IMR-90 (cell line): ENCODE results near the gene CGREF1. TPM values are rescaled to one million over a fixed set of nuclear protein-coding genes. Genes with fewer than 3 reads are reported as not detected.

Experiments
- ATAC-seq: fragments of 200-7000 bp; cut with Tn5 transposase; 2 replicates; pipeline ENCODE4 v1.9.1; 2020; ENCODE audit warnings: low read depth, mild to moderate bottlenecking, moderate library complexity
- BruUV-seq: library from RNA; stranded (reverse); fragments of 400-500 nt; replicated peaks from 2 replicates; lab custom pipeline; 2021; lab: Mats Ljungman, UMichigan
- CTCF ChIA-PET: fragments of 300-600 bp; formaldehyde crosslinking; extraction: SDS; loops from one replicate; lab custom pipeline; 2021; ENCODE audit warnings: antibody characterized with exemption; lab: Yijun Ruan, JAX
- POLR2A ChIA-PET: fragments of 300-600 bp; sonication (Branson Sonifier 250); formaldehyde crosslinking; loops from one replicate; lab custom pipeline; 2022; ENCODE audit warnings: antibody characterized with exemption; ENCODE audit not compliant: unreplicated experiment; lab: Charles Lee
- DNase-seq: peaks from one replicate; pipeline ENCODE4 v3.0.0; 2013
- H2AFZ ChIP-seq: replicated peaks from 2 replicates; pipeline ENCODE3; 2013; ENCODE audit warnings: low read length, mild to moderate bottlenecking; ENCODE audit not compliant: poor library complexity
- H2AK5ac ChIP-seq: 2 replicates; pipeline ENCODE4 v1.6.1; 2013; ENCODE audit warnings: low read depth, low read length, inconsistent platforms
- H2AK9ac ChIP-seq: replicated peaks from 2 replicates; pipeline ENCODE3; 2013; ENCODE audit warnings: mild to moderate bottlenecking, low read depth, low read length, moderate library complexity; ENCODE audit not compliant: poor library complexity
- H2BK120ac ChIP-seq: 2 replicates; pipeline ENCODE4 v1.6.1; 2013; ENCODE audit warnings: low read depth, low read length, inconsistent platforms
- H2BK15ac ChIP-seq: 3 replicates; pipeline ENCODE4 v1.6.1; 2013; ENCODE audit warnings: low read depth, low read length, inconsistent platforms
- H2BK20ac ChIP-seq: 2 replicates; pipeline ENCODE4 v1.6.1; 2013; ENCODE audit warnings: low read depth, mild to moderate bottlenecking, inconsistent platforms, low read length, moderate library complexity
- H2BK5ac ChIP-seq: 2 replicates; pipeline ENCODE4 v1.6.1; 2013; ENCODE audit warnings: mild to moderate bottlenecking, low read depth, low read length, inconsistent platforms; ENCODE audit not compliant: poor library complexity, severe bottlenecking
- H3K14ac ChIP-seq: replicated peaks from 2 replicates; pipeline ENCODE4 v1.6.1; 2013; ENCODE audit warnings: low read depth, low read length, inconsistent platforms
- H3K18ac ChIP-seq: 2 replicates; pipeline ENCODE4 v1.6.1; 2013; ENCODE audit warnings: low read depth, low read length, control low read depth
- H3K23ac ChIP-seq: 2 replicates; pipeline ENCODE4 v1.6.1; 2013; ENCODE audit warnings: low read depth, low read length, inconsistent platforms
- H3K27ac ChIP-seq: 2 replicates; pipeline ENCODE4 v1.5.1; 2013; ENCODE audit warnings: mild to moderate bottlenecking, control low read depth, low read length; ENCODE audit not compliant: insufficient read depth
- H3K27me3 ChIP-seq: 2 replicates; pipeline ENCODE4 v1.6.1; 2013; ENCODE audit warnings: low read length; ENCODE audit not compliant: control insufficient read depth, insufficient read depth
- H3K36me3 ChIP-seq: 2 replicates; pipeline ENCODE4 v1.6.1; 2013; ENCODE audit warnings: low read length, mixed read lengths; ENCODE audit not compliant: control insufficient read depth, insufficient read depth
- H3K4ac ChIP-seq: 2 replicates; pipeline ENCODE4 v1.6.1; 2013; ENCODE audit warnings: low read depth, low read length, inconsistent platforms
- H3K4me1 ChIP-seq: 2 replicates; pipeline ENCODE4 v1.6.1; 2013; ENCODE audit warnings: low read length, mixed read lengths; ENCODE audit not compliant: control insufficient read depth, insufficient read depth
- H3K4me2 ChIP-seq: 2 replicates; pipeline ENCODE4 v1.6.1; 2013; ENCODE audit warnings: low read depth, mild to moderate bottlenecking, control low read depth, low read length, moderate library complexity
- H3K4me3 ChIP-seq: 2 replicates; pipeline ENCODE4 v1.5.1; 2013; ENCODE audit warnings: low read depth, mild to moderate bottlenecking, control low read depth, low read length, moderate library complexity; ENCODE audit not compliant: insufficient read depth
- H3K56ac ChIP-seq: 2 replicates; pipeline ENCODE4 v1.6.1; 2013; ENCODE audit warnings: low read length, inconsistent platforms; ENCODE audit not compliant: insufficient read depth; ENCODE audit errors: extremely low read depth
- H3K79me1 ChIP-seq, 2 experiments: 2 replicates each; pipeline ENCODE4 v1.6.1; 2013; ENCODE audit warnings: low read length in 2 of 2, inconsistent platforms in 1 of 2, low read depth in 1 of 2
- H3K9ac ChIP-seq: 2 replicates; pipeline ENCODE4 v1.6.1; 2013; ENCODE audit warnings: low read depth, low read length, control low read depth
- H3K9me1 ChIP-seq: 2 replicates; pipeline ENCODE4 v1.6.1; 2013; ENCODE audit warnings: low read length, inconsistent platforms; ENCODE audit not compliant: insufficient read depth
- H3K9me3 ChIP-seq: 2 replicates; pipeline ENCODE4 v1.6.1; 2013; ENCODE audit warnings: low read length; ENCODE audit not compliant: control insufficient read depth, insufficient read depth
- H4K20me1 ChIP-seq: 2 replicates; pipeline ENCODE4 v1.6.1; 2013; ENCODE audit warnings: low read length, inconsistent platforms; ENCODE audit not compliant: insufficient read depth
- H4K5ac ChIP-seq: 2 replicates; pipeline ENCODE4 v1.6.1; 2013; ENCODE audit warnings: mild to moderate bottlenecking, low read depth, low read length, control low read depth
- H4K8ac ChIP-seq, 2 experiments: 2 replicates each; pipeline ENCODE4 v1.6.1; 2013; ENCODE audit warnings: low read depth in 2 of 2, low read length in 2 of 2, control low read depth in 1 of 2, inconsistent platforms in 1 of 2
- H4K91ac ChIP-seq: 2 replicates; pipeline ENCODE4 v1.6.1; 2013; ENCODE audit warnings: low read depth, low read length, inconsistent platforms; ENCODE audit not compliant: insufficient read depth
- CTCF ChIP-seq: conservative IDR thresholded peaks from 2 replicates; pipeline ENCODE4 v1.5.1; 2012; ENCODE audit warnings: mild to moderate bottlenecking, low read depth, low read length, improper control_type of control experiment
- MXI1 ChIP-seq: IDR thresholded peaks from 2 replicates; pipeline ENCODE4 v1.6.1; 2012; ENCODE audit warnings: low read depth, mild to moderate bottlenecking, low read length, moderate library complexity, borderline replicate concordance
- RFX5 ChIP-seq: IDR thresholded peaks from 2 replicates; pipeline ENCODE4 v1.8.0; 2012; ENCODE audit warnings: low read depth, mild to moderate bottlenecking, low read length, moderate library complexity
- SMC3 ChIP-seq: fragments of 150-350 bp; IDR thresholded peaks from 2 replicates; pipeline ENCODE4 v1.6.1; 2016; ENCODE audit warnings: low read depth, mild to moderate bottlenecking, antibody characterized with exemption, low read length, moderate library complexity
- WGBS, 2 experiments: methylation state at CpG; one replicate each; pipeline versions ENCODE4 v1.1.5 to v1.1.7; 2013; ENCODE audit warnings: missing lambda C conversion rate in 2 of 2; ENCODE audit not compliant: insufficient read length in 1 of 2; ENCODE audit errors: extremely low coverage in 2 of 2; 5-methylcytosine and 5-hydroxymethylcytosine counted together
- dilution Hi-C: fragments of 300-500 bp; cut with HindIII; formaldehyde crosslinking; loops from one replicate; pipeline ENCODE4 v1.14.3; 2018; ENCODE audit warnings: low sequenced_read_pairs; ENCODE audit not compliant: unreplicated experiment
- in situ Hi-C: fragments of 300-500 bp; cut with MboI; formaldehyde crosslinking; loops from 3 replicates; pipeline ENCODE4 v1.14.3; 2019; ENCODE audit warnings: low sequenced_read_pairs, inconsistent platforms, mixed read lengths
- intact Hi-C: fragments of 100-400 bp; cut with micrococcal nuclease; formaldehyde crosslinking; loops from 2 replicates; pipeline ENCODE4 v1.10.0; 2022
- polyA plus RNA-seq, 3 experiments: library from polyadenylated mRNA; depleted of rRNA; stranded (reverse); fragments of >200 nt; gene quantifications; 2 replicates each; pipeline ENCODE4 v1.2.3, GENCODE V29; 2012; ENCODE audit warnings: low replicate concordance in 1 of 3
- total RNA-seq: library from RNA; depleted of rRNA; stranded (reverse); fragments of >200 nt; gene quantifications from 2 replicates; pipeline ENCODE4 v1.2.3, GENCODE V29; 2012

Gene CGREF1
- total and polyA plus RNA-seq, 2 of the 4 experiments (the other 2 are of a cell fraction) = 0.54 to 1.3 TPM

- no peak for ATAC-seq
- Histone ChIP-seq H2BK120ac (no peak overlapping the region), H3K27ac (no peak overlapping the region), H4K91ac (no peak overlapping the region), H3K9me1 (peaks cover 3% of the 10 kb centered on the region; the same call in 1 of the 2 replicates), H3K9ac (no peak overlapping the region), H2BK5ac (no peak overlapping the region), H2BK15ac (no peak overlapping the region), H2BK20ac (no peak overlapping the region), H3K4me3 (no peak overlapping the region), H3K27me3 (no peaks in the 10 kb centered on the region), H3K56ac (no peak overlapping the region), H3K4ac (no peak overlapping the region), H3K79me1 (peaks cover 3 to 43% of the 10 kb centered on the region in 2 experiments; a peak in 3 of 4 replicates), H3K14ac (no peak overlapping the region), H3K4me1 (peaks cover 18% of the 10 kb centered on the region), H2AFZ (no peak overlapping the region), H3K23ac (no peak overlapping the region; the same call in 1 of the 2 replicates), H3K9me3 (no peaks in the 10 kb centered on the region), H3K18ac (no peak overlapping the region), H4K8ac (0 out of 4 replicates have a peak overlapping the region, but pooled peaks of 1 of the 2 experiments have one; percentile 15), H2AK5ac (no peak overlapping the region), H2AK9ac (no peak overlapping the region), H3K4me2 (no peak overlapping the region), H4K20me1 (peaks cover 14% of the 10 kb centered on the region), H3K36me3 (peaks cover 29% of the 10 kb centered on the region; the same call in 1 of the 2 replicates), H4K5ac (no peak overlapping the region)
- 79% methylated on average over 3 of the region's 6 CpGs; no CpG with 5 or more reads in 1 of the 2 experiments for WGBS, 2 experiments
- BruUV-seq = no TSS peak
- intact Hi-C loops (loop anchor here (5.0 kb wide), 1 partner anchor 237 kb away; the partner anchor contains the start of gene DPYSL5), dilution Hi-C loops (no loop called here), in situ Hi-C loops (no loop called here)
- ChIA-PET CTCF (no interaction called here), POLR2A (no interaction called here)
- DNase-seq = no peak
- TF ChIP-seq CTCF (no peak), RFX5 (no peak), SMC3 (no peak), MXI1 (no peak)
Observed at GRCh38 chr2:27084297-27085061, 34.4 kb downstream of the CGREF1 start.
